Panc1 (cell line): Measurements from ENCODE around the gene LENG8. TPM values are rescaled to one million over a fixed set of nuclear protein-coding genes. Genes with fewer than 3 reads are reported as not detected.

Experiments used
- ATAC-seq: fragments of 200-7000 bp; cut with Tn5 transposase; 2 replicates; pipeline ENCODE4 v1.9.1; 2020; ENCODE audit warnings: mild to moderate bottlenecking, moderate library complexity
- BruUV-seq: library from RNA; stranded (reverse); fragments of 400-500 nt; replicated peaks from 2 replicates; lab custom pipeline; 2021; lab: Mats Ljungman, UMichigan
- CTCF ChIA-PET: fragments of 300-600 bp; sonication (Branson Sonifier 250); formaldehyde crosslinking; loops from one replicate; lab custom pipeline; 2022; ENCODE audit warnings: antibody characterized with exemption; lab: Charles Lee
- POLR2A ChIA-PET: fragments of 300-600 bp; sonication (Branson Sonifier 250); formaldehyde crosslinking; loops from one replicate; lab custom pipeline; 2022; ENCODE audit warnings: antibody characterized with exemption; lab: Charles Lee
- DNase-seq: peaks from one replicate; pipeline ENCODE4 v3.0.0-alpha.2; 2010; ENCODE audit warnings: low read depth, low spot score
- H3K27ac ChIP-seq: 2 replicates; pipeline ENCODE4 v1.5.1; 2011; ENCODE audit warnings: mild to moderate bottlenecking, low read length, inconsistent platforms
- H3K27me3 ChIP-seq: fragments of 200-500 bp; sonication (Bioruptor generic); 2 replicates; pipeline ENCODE4 v1.6.0; 2014; ENCODE audit warnings: low read length, inconsistent platforms; ENCODE audit not compliant: control insufficient read depth, insufficient read depth
- H3K36me3 ChIP-seq: fragments of 200-500 bp; sonication (Bioruptor generic); 2 replicates; pipeline ENCODE4 v1.5.1; 2014; ENCODE audit warnings: inconsistent platforms, mild to moderate bottlenecking, low read length, moderate library complexity; ENCODE audit not compliant: control insufficient read depth, insufficient read depth
- H3K4me1 ChIP-seq: 2 replicates; pipeline ENCODE4 v1.5.1; 2011; ENCODE audit warnings: inconsistent platforms, mild to moderate bottlenecking, low read length, moderate library complexity; ENCODE audit not compliant: control insufficient read depth, insufficient read depth
- H3K4me3 ChIP-seq, 2 experiments: 2 replicates each; pipeline ENCODE4 v1.5.1; 2011 to 2012; ENCODE audit warnings: low read depth in 2 of 2, low read length in 2 of 2, mild to moderate bottlenecking in 2 of 2, inconsistent platforms in 1 of 2, moderate library complexity in 1 of 2
- H3K9me3 ChIP-seq: fragments of 200-500 bp; sonication (Bioruptor generic); 2 replicates; pipeline ENCODE4 v1.5.1; 2014; ENCODE audit warnings: low read depth, mild to moderate bottlenecking, inconsistent platforms, low read length, moderate library complexity; ENCODE audit not compliant: control insufficient read depth, insufficient read depth
- CTCF ChIP-seq: fragments of 450-650 bp; IDR thresholded peaks from 2 replicates; pipeline ENCODE4 v1.5.1; 2017; ENCODE audit warnings: mild to moderate bottlenecking
- POLR2AphosphoS5 ChIP-seq: IDR thresholded peaks from 2 replicates; pipeline ENCODE4 v1.6.1; 2012; ENCODE audit warnings: mild to moderate bottlenecking, low read depth, low read length, moderate library complexity
- REST ChIP-seq, 2 experiments: IDR thresholded peaks; 2 replicates each; pipeline ENCODE4 v1.6.1; 2011 to 2012; ENCODE audit warnings: low read depth in 2 of 2, control low read depth in 1 of 2, low read length in 1 of 2, mild to moderate bottlenecking in 1 of 2, moderate library complexity in 1 of 2; ENCODE audit not compliant: insufficient read depth in 1 of 2
- SIN3A ChIP-seq: IDR thresholded peaks from 2 replicates; pipeline ENCODE4 v1.6.1; 2012; ENCODE audit warnings: low read depth, mild to moderate bottlenecking, low read length, moderate library complexity, borderline replicate concordance; ENCODE audit not compliant: insufficient read depth
- TCF7L2 ChIP-seq: IDR thresholded peaks from 2 replicates; pipeline ENCODE4 v1.6.1; 2011; ENCODE audit warnings: mild to moderate bottlenecking, low read depth, low read length, inconsistent platforms
- in situ Hi-C: cut with HindIII; loops from 2 replicates; pipeline ENCODE4 v1.10.0; 2016; ENCODE audit warnings: low sequenced_read_pairs, low pct_unique_long_range_greater_than_20kb
- intact Hi-C: fragments of 100-400 bp; cut with micrococcal nuclease; formaldehyde crosslinking; loops from one replicate; pipeline ENCODE4 v1.10.0; 2022; ENCODE audit not compliant: unreplicated experiment
- total RNA-seq: library from RNA; stranded (reverse); gene quantifications from one replicate; pipeline ENCODE4 v1.2.1, GENCODE V29; 2021; ENCODE audit not compliant: unreplicated experiment

The LENG8 gene
- total RNA-seq, 1 experiment from 2014 or later = 268 TPM

- Histone ChIP-seq H3K4me1 (peaks cover 16% of the 10 kb centered on the region), H3K36me3 (no peaks in the 10 kb centered on the region), H3K27ac (no peak overlapping the region), H3K4me3 (no peak overlapping the region), H3K9me3 (no peaks in the 10 kb centered on the region), H3K27me3 (no peaks in the 10 kb centered on the region)
- DNase-seq = no peak
- ChIA-PET CTCF (interaction anchor here (0.7 kb wide), 2 partner anchors 15 to 367 kb away, joined by 3 to 6 read pairs; no protein-coding TSS in a partner anchor), POLR2A (interaction anchor here (0.6 kb wide), 1 partner anchor 315 kb away, joined by 3 read pairs; no protein-coding TSS in a partner anchor)
- intact Hi-C loops (no loop called here), in situ Hi-C loops (no loop called here)
- no TSS peak for BruUV-seq
- no peak for ATAC-seq
- TF ChIP-seq SIN3A = no peak
- no peak for TF ChIP-seq POLR2AphosphoS5
- no peak for TF ChIP-seq CTCF
- no peak for TF ChIP-seq TCF7L2
- no peak for TF ChIP-seq REST (IDR thresholded peaks at IDR 0.05; ENCODE audit: insufficient read depth in 1 of 2, low read depth in 2 of 2, low read length in 1 of 2)
Observed at GRCh38 chr19:54434112-54434872, 14.7 kb upstream of the LENG8 start.

GRCh38 chr19:54434873-54435214 lies 14.2 kb upstream of the LENG8 start:
- Histone ChIP-seq H3K9me3 (no peaks in the 10 kb centered on the region), H3K27ac (no peak overlapping the region), H3K4me1 (peaks cover 15% of the 10 kb centered on the region; the same call in 1 of the 2 replicates), H3K27me3 (no peaks in the 10 kb centered on the region), H3K4me3 (no peak overlapping the region), H3K36me3 (no peaks in the 10 kb centered on the region)
- DNase-seq (no peak), ATAC-seq (no peak)
- ChIA-PET POLR2A (no interaction called here), CTCF (interaction anchor here (0.7 kb wide), 1 partner anchor 367 kb away, joined by 3 read pairs; no protein-coding TSS in a partner anchor)
- BruUV-seq = no TSS peak
- in situ Hi-C loops (no loop called here), intact Hi-C loops (no loop called here)
- TF ChIP-seq SIN3A (no peak), POLR2AphosphoS5 (no peak), TCF7L2 (no peak), REST (IDR thresholded peaks at IDR 0.05; ENCODE audit: insufficient read depth in 1 of 2, low read depth in 2 of 2, low read length in 1 of 2) (no peak), CTCF (no peak)
